Tracheal epithelial cell (primary cell): ENCODE measurements around the gene MYH16. TPM values are rescaled to one million over a fixed set of nuclear protein-coding genes. Genes with fewer than 3 reads are reported as not detected.

Experiments used
- total RNA-seq: library from RNA; depleted of rRNA; stranded (reverse); fragments of >200 nt; gene quantifications from 2 replicates; pipeline ENCODE4 v1.2.1, GENCODE V29; 2014

The MYH16 gene
- total RNA-seq: under 0.01 and 1.2 TPM in 2 replicates

GRCh38 chr7:99272476-99273045, at the start of gene MYH16:
TSS of gene MYH16 (plus strand) at chr7:99272839.

GRCh38 chr7:99325592-99326407, 53.2 kb downstream of the MYH16 start, which contains the start of gene ARPC1A:
TSS of gene ARPC1A (plus strand) at chr7:99325898. CDS start at chr7:99333354, 7,456 bp downstream.

Other genes starting within 250 kb of the MYH16 start
- 47.3 and 55.2 TPM in 2 replicates for gene SMURF1, start 128.7 kb upstream of the MYH16 start, total RNA-seq
- 0.72 and 2.1 TPM in 2 replicates for gene KPNA7, start 64.7 kb upstream of the MYH16 start, total RNA-seq
- 271 and 291 TPM in 2 replicates for gene ARPC1A, start 53.1 kb downstream of the MYH16 start, total RNA-seq
- 356 and 357 TPM in 2 replicates for gene ARPC1B, start 101.9 kb downstream of the MYH16 start, total RNA-seq
- 32.0 and 49.9 TPM in 2 replicates for gene PDAP1, start 135.8 kb downstream of the MYH16 start, total RNA-seq
- 108 and 127 TPM in 2 replicates for gene BUD31, start 136.1 kb downstream of the MYH16 start, total RNA-seq
- gene PTCD1, start 166.0 kb downstream of the MYH16 start, total RNA-seq: 8.0 and 13.4 TPM in 2 replicates
- 36.1 and 41.8 TPM in 2 replicates for gene CPSF4, start 166.1 kb downstream of the MYH16 start, total RNA-seq
- 391 and 494 TPM in 2 replicates for gene ATP5MF, start 193.3 kb downstream of the MYH16 start, total RNA-seq
- 2.6 and 2.7 TPM in 2 replicates for gene ZNF789, start 200.1 kb downstream of the MYH16 start, total RNA-seq
- 24.1 and 30.1 TPM in 2 replicates for gene ZNF394, start 227.4 kb downstream of the MYH16 start, total RNA-seq
- gene ZKSCAN5, start 231.8 kb downstream of the MYH16 start, total RNA-seq: 7.0 and 7.9 TPM in 2 replicates